Pulmonary artery endothelial cell (primary cell): ENCODE results near the gene PRR4. TPM values are rescaled to one million over a fixed set of nuclear protein-coding genes. Genes with fewer than 3 reads are reported as not detected.

Experiments used
- DNase-seq: peaks from one replicate; pipeline ENCODE4 v3.0.0-alpha.2; 2011; ENCODE audit warnings: low read depth, low spot score
- total RNA-seq: library from RNA; depleted of rRNA; stranded (reverse); fragments of >200 nt; gene quantifications from 2 replicates; pipeline ENCODE4 v1.2.3, GENCODE V29; 2014

Gene PRR4
- total RNA-seq = 0.21 and 0.46 TPM in 2 replicates

GRCh38 chr12:10849425-10849878, at the start of gene PRR4:
PRR4 (minus strand) TSS chr12:10849475; CDS start chr12:10849437, 38 bp downstream.
- no peak for DNase-seq

DNA sequence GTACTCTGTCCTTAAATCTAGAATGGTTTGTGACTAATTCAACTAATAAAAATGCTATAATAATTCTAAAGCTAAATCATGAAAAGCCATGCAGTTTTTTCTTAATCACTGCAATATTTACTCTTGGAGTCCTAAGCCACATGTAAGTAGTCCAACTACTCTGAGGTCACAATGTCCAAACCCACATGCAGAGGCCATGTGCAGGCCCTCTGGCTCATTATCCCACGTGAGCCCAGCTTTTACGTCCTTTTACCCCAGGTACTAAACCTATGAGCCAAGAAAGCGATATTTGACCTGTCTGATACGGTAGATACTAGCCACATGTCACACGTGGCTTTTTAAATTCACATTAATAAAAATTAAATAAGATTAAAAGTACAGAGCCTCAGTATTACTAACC, 47.6 kb upstream of the PRR4 start:
- no peak for DNase-seq

DNA sequence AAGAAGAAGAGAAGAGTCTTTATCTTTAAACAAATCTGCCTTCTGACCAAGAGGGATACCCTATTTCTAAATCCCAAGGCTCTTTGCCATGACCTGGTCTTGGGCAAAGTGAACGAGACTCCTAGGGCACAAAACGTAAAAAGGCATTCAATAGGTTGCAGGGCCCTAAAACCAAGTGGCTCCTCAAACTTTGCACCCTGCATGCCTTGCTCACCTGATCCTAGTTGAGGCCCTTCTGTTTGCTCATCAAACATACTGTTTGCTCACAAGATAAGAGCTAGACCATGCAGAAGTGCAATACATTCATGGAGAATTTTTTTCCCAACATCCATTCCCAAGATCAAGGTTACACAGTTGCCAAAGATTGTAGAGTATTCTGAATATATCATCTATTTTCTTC, 42.7 kb upstream of the PRR4 start:
- no peak for DNase-seq

DNA sequence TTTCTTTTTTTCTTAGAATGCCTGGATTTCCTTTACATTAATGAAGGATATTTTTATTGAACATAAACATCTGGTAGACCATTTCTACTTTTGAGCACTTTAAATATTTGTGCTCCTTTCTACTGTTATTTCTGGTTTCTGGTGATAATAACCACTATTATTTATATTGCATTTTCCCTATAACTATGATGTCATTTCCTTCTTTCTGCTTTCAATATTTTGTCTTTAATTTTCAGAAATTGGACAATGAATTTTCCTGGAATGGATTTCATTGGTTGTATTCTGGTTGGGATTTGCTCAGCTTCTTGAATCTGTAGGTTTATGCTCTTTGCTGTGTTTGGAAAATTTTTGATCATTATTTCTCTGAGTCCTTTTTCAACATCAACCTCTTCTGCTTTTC, 40.0 kb upstream of the PRR4 start:
- DNase-seq = no peak

- no peak for DNase-seq
These were observed 34.9 kb upstream of the PRR4 start, which contains the start of gene PRH1 for GRCh38 chr12:10884086-10884725. PRH1 (minus strand) TSS chr12:10884255; CDS start chr12:10884217, 38 bp downstream.

DNA sequence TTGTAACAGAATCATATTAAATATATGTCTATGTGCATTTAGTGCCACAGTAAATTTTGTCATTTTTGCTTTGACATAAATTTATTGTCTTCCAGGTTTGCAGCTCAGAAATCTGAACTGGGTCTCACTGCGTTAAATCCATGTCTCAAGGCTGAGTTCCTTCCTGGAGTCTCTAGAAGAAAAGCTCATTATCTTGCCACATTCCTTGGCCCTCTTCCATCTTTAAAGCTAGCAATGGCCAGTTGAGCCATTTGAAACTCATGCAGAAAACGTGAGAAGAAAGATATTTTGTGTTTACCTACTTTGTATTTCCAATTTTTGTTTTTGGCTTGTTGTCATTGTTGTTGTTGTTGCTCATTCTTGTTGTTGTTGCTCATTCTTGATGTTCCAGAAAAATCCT, 24.1 kb upstream of the PRR4 start:
- DNase-seq = no peak

DNA sequence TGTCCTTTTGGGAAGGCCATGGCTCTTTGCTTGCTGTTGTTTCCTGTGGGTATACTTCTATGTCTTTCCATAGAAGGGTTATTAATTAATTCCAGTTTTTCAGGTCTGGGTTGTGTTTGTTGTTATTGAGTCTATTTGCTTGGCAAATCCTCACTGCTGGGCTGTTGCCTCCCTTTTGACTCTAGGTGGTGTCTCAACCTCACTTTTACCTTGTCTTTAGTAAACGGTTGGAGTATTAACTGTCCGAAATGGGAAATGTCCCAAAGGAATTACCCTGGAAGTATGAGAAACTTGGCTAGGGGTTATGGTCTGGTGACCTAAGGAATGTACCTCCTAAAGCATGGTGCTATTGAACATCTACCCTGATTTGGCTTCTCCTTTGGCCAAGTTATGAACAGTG, 18.1 kb upstream of the PRR4 start:
- DNase-seq = no peak

DNA sequence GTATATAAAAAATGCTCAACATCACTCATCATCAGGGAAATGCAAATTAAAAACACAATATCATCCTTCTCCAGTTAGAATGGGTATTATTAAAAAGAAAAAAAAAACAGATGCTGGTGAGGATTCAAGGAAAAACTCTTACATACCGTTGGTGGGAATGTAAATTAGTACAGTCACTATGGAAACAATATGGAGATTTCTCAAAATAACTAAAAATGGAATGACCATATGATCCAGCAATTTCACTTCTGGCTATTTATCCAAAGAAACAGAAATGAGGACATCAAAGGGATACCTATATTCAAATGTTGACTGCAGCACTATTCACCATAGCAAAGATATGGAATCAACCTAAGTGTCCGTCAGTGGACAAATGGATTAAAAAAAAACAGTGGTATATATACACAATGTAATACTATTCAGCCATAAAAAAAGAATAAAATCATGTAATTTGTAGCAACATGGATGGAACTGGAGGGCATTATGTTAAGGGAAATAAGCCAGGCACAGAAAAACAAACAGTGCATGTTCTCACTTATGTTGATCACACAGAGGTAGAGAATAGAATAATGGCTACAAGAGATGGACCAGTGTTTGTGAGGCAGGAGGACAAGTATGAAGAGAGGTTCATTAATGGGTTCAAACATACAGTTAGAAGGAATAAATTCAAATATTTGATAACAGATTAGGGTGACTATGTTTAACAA, 14.4 kb upstream of the PRR4 start:
- no peak for DNase-seq

- DNase-seq = no peak
These were observed 12.1 kb upstream of the PRR4 start for GRCh38 chr12:10861366-10861765.

DNA sequence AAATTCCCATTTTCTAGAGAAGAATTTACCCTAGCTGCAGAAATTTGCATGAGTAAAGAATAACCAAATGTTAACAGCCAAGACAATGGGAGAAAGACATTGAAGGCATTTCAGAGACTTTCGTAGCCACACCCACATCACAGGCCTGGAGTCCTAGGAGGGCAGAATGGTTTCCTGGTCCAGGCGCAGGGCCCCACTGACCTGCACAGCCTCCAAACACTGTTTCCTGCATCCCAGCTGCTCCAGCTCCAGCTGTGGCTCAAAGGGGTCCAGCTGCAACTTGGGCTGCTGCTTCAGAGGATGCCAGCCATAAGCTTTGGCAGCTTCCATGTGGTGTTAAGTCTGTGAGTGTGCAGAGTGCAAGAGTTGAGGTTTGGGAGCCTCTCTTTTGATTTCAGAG, 6.5 kb upstream of the PRR4 start:
- DNase-seq = no peak

DNA sequence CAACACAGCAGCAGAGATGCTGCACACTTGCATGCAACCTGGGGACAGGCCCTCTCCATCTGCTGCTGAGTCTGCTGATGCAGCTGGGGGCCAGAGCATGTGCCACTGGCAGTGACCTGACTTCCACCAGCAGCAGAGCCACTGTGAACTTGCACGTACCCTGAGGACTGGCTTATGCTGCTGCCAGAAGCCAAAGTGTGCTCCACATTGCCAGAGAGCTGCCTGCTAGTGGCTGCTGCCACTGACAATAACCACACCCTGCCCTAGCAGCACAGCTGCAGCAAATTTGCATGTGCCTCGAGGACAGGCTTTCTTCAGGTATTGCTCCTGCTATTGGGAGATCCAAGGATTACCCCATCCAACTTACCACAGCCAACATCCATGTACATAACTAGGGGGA, 4.5 kb upstream of the PRR4 start:
- no peak for DNase-seq

DNA sequence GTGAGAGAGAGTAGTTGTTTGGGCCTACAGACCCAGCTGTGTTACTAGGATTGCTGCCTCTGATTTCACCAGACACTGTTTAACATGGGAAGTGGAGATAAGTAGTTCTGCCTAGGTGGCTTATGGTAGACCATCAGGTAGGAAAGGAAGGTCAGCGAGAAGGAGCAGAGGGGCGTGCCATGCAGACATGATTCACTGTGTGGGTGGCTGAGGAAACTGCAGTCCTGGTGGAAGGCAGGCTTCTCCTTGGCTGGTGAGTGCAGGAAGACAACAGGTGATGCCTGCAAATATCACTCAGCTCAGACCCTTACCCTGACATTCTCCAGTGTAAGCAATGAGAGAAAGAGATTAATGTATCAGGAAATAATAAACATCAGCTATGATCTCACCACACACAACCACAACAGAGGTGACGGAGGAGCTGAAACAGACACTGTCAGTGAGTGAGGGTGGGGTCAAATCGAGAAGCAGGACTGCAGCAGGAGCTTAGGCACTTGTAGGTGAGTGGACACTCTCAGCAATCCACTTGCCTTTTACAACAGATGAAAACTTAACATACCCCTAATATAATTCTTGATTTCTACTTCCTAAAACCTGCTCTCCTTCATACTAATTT, 2.1 kb upstream of the PRR4 start:
- DNase-seq = no peak

GRCh38 chr12:10847744-10848143, 1.5 kb downstream of the PRR4 start:
- no peak for DNase-seq

GRCh38 chr12:10842862-10843261, 6.4 kb downstream of the PRR4 start:
- no peak for DNase-seq

- DNase-seq = no peak
These were observed 10.8 kb downstream of the PRR4 start for GRCh38 chr12:10838461-10838860.

DNA sequence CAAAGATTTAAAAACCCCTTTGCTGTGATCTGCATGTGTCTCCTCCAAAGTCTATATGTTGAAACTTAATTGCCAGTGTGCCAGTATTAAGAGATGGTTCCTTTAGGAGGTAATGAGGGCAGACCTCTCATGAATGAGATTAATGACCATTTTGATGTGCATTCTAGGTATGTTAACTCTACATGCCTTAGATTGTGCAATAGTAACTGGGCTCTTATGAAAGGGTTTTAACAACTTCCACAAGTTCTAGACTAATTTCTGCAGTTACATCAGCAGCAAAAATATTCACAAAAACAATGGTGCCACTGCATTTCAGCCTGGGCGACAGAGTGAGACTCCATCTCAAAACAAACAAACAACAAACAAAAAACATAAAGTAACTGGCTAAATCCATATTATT, 19.3 kb downstream of the PRR4 start:
- DNase-seq = no peak

DNA sequence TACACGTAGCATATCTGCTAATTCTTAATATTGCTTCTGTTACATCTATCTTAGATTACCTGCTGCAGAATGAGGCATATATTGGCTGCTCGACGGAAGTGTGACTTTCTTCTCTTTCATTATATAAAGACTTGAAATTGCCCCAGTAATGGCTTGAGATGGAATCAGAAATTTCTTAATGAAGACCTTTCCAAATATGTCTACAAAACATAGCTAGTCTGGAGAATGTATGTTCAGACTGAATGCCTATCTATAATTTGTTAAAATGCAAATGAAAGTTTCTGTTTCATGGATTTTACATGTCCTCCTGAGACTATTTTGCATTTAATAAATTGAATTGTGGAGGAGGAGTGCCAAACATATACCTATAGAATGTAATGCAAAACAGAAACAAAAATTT, 23.0 kb downstream of the PRR4 start, which contains the start of gene TAS2R10:
Gene TAS2R10 (minus strand): TSS at position 101 of the 400 bp plus-strand sequence. CDS start 89 bp downstream, at position 12.
- no peak for DNase-seq

- no peak for DNase-seq
These were observed 24.3 kb downstream of the PRR4 start for GRCh38 chr12:10824957-10825356.

DNA sequence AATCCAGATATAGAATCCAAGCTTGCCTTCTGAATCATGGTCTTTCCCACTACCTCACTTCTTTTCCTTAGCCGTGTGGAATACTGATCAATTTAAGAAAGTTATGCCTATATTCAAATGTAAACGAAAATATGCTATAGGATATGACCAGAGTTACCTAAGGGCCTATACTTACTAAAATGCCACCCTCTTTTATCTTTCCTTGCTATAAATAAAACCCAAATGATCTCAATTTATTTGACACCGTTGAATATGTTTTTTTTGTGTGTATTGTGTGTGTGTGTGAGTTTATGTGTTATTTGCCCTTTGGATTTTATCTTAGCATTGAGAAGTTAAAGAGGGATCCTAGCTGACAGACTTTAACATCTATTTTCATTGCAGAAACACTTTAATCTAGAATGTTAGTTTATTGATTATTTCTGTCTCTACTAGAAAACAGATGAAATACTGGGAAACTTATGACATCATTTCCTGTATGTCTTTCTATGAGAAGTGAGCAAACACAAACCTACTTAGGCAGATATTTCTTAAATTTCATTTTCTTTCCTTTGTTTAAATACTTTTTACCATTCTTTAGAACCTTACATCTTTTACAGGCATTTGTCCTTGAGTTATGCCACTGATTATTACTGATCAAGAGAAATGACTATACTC, 37.3 kb downstream of the PRR4 start:
- no peak for DNase-seq

- DNase-seq = no peak
These were observed 39.2 kb downstream of the PRR4 start, which contains the start of gene TAS2R9 for GRCh38 chr12:10810068-10810467. TAS2R9 (minus strand) TSS chr12:10810168; CDS start chr12:10810075, 93 bp downstream.

GRCh38 chr12:10807186-10807585, 42.1 kb downstream of the PRR4 start, which contains the start of gene TAS2R8:
TAS2R8 (minus strand) TSS chr12:10807286; CDS start chr12:10806980, 306 bp downstream.
- no peak for DNase-seq

- no peak for DNase-seq
These were observed 46.7 kb downstream of the PRR4 start, which contains the start of gene TAS2R7 for GRCh38 chr12:10802587-10802986. TAS2R7 (minus strand) TSS chr12:10802627; CDS start chr12:10802570, 57 bp downstream.
